Breast epithelium (tissue), 4 donors: ENCODE data around the gene ARF3. TPM values are rescaled to one million over a fixed set of nuclear protein-coding genes. Genes with fewer than 3 reads are reported as not detected.

Experiments used
- DNase-seq, 2 donors: peaks; one replicate each; pipeline ENCODE4 v3.0.0-alpha.2; 2019; ENCODE audit warnings: low spot score in 2 of 2
- H3K27ac ChIP-seq, 2 donors: fragments of 200-600 bp; sonication (generic) in 1 of 2; one replicate each; pipeline ENCODE4 v1.5.1; 2016 to 2019; ENCODE audit warnings: mild to moderate bottlenecking in 1 of 2
- H3K27me3 ChIP-seq, 2 donors: fragments of 200-600 bp; sonication (generic) in 1 of 2; one replicate each; pipeline versions ENCODE4 v1.5.1 to v1.6.0; 2017 to 2019; ENCODE audit warnings: control low read depth in 1 of 2, mild to moderate bottlenecking in 1 of 2
- H3K36me3 ChIP-seq: fragments of 200-600 bp; one replicate; pipeline ENCODE4 v1.5.1; 2019
- H3K4me1 ChIP-seq, 2 donors: fragments of 200-600 bp; sonication (generic); one replicate each; pipeline ENCODE4 v1.5.1; 2016 to 2019; ENCODE audit warnings: control low read depth in 1 of 2
- H3K4me3 ChIP-seq, 3 donors: fragments of 200-600 bp; sonication (generic); 1 replicate in 2 of 3; 2 replicates in 1 of 3; pipeline ENCODE4 v1.5.1; 2016 to 2019; ENCODE audit warnings: mild to moderate bottlenecking in 3 of 3, moderate library complexity in 2 of 3
- H3K9me3 ChIP-seq, 2 donors: fragments of 200-600 bp; sonication (generic) in 1 of 2; one replicate each; pipeline ENCODE4 v1.5.1; 2016 to 2019; ENCODE audit warnings: control low read depth in 1 of 2
- POLR2A ChIP-seq: fragments of 450-650 bp; IDR thresholded peaks from one replicate; pipeline ENCODE4 v1.6.1; 2016; ENCODE audit warnings: antibody characterized with exemption, mild to moderate bottlenecking, moderate library complexity
- POLR2AphosphoS5 ChIP-seq, 3 donors: sonication (generic); formaldehyde crosslinking; IDR thresholded peaks; one replicate each; pipeline ENCODE4 v1.6.1; 2017; ENCODE audit warnings: antibody characterized with exemption in 3 of 3
- intact Hi-C: fragments of 100-400 bp; cut with DNase I; formaldehyde crosslinking; loops from one replicate; pipeline ENCODE4 v1.15.1; 2023; ENCODE audit warnings: low total_unique reads
- total RNA-seq, 3 donors: library from RNA; depleted of rRNA; stranded (reverse); fragments of >200 nt; gene quantifications; one replicate each; pipeline ENCODE4 v1.1.0, GENCODE V29; 2016
- TF ChIP-seq, protein P1 (sequence below), 3 donors: fragments of 450-650 bp; IDR thresholded peaks; one replicate each; pipeline ENCODE4 v1.5.1; 2016 to 2017; ENCODE audit warnings: antibody characterized with exemption in 3 of 3, mild to moderate bottlenecking in 3 of 3, moderate library complexity in 3 of 3

The ARF3 gene
- total RNA-seq, 3 donors from 2014 or later, result 65.2 to 86.2 (median 75.2) TPM

- Histone ChIP-seq H3K27ac (no peak overlapping the region), H3K9me3 (no peaks in the 10 kb centered on the region), H3K4me3 (no peak overlapping the region), H3K4me1 (peaks cover 5 to 8% of the 10 kb centered on the region in 2 donors), H3K36me3 (no peaks in the 10 kb centered on the region), H3K27me3 (peaks cover 12 to 62% of the 10 kb centered on the region in 2 donors)
- DNase-seq, result no peak
- intact Hi-C loops, result no loop called here
- no peak for TF ChIP-seq POLR2AphosphoS5 (IDR thresholded peaks at IDR 0.05)
Observed at GRCh38 chr12:48972213-48972951, 15.1 kb upstream of the ARF3 start.

DNA sequence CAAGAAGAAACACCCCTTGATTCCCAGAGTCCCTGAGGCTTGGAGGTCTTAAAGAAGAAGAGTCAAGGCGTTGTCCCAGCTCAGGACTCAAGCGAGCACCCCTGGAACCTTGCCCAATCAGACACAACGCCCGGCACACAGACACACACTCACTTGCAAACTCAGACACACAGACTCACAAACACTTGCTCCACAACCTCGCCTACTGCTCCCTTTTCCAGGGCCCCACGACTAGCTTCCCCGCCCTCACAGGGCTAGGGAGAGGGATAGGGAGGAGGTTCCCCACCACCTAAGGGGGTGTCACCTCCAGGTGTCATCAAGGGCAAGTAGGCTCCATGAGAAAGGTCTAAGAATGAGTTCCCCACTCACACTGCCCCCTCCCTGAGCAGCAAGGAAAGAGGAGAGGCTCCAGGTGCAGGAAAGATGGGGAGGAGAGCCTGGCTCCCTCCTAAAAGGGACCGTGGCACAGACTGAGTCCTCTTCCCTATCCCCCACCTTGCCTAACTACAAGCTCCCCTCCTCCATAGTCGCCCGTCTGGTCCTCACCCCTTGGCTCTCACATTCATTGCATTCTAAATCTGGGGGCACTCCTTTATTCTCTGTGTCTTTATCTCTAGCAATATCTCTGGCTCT is 13.5 kb upstream of the ARF3 start:
- peak overlapping the region in 2 of 3 donors; percentile 25 to 65 for H3K4me3 ChIP-seq
- no peak for DNase-seq

GRCh38 chr12:48969833-48970701 is 12.8 kb upstream of the ARF3 start:
- Histone ChIP-seq H3K4me3 (peak overlapping the region in 2 of 3 donors; percentile 27 to 58), H3K27me3 (peaks cover 12 to 56% of the 10 kb centered on the region in 2 donors), H3K9me3 (no peaks in the 10 kb centered on the region), H3K4me1 (peaks cover 5 to 8% of the 10 kb centered on the region in 2 donors), H3K36me3 (no peaks in the 10 kb centered on the region), H3K27ac (no peak overlapping the region)
- TF ChIP-seq, protein P1, sequence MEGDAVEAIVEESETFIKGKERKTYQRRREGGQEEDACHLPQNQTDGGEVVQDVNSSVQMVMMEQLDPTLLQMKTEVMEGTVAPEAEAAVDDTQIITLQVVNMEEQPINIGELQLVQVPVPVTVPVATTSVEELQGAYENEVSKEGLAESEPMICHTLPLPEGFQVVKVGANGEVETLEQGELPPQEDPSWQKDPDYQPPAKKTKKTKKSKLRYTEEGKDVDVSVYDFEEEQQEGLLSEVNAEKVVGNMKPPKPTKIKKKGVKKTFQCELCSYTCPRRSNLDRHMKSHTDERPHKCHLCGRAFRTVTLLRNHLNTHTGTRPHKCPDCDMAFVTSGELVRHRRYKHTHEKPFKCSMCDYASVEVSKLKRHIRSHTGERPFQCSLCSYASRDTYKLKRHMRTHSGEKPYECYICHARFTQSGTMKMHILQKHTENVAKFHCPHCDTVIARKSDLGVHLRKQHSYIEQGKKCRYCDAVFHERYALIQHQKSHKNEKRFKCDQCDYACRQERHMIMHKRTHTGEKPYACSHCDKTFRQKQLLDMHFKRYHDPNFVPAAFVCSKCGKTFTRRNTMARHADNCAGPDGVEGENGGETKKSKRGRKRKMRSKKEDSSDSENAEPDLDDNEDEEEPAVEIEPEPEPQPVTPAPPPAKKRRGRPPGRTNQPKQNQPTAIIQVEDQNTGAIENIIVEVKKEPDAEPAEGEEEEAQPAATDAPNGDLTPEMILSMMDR (IDR thresholded peaks at IDR 0.05), result no peak
- TF ChIP-seq POLR2AphosphoS5 (IDR thresholded peaks at IDR 0.05) (no peak), POLR2A (no peak)
- intact Hi-C loops, result no loop called here
- DNase-seq, result no peak

More for the DNA sequence above, 13.5 kb upstream of the ARF3 start:
- H3K27ac ChIP-seq, result no peak overlapping the region
- TF ChIP-seq POLR2AphosphoS5 (IDR thresholded peaks at IDR 0.05) (no peak), POLR2A (no peak)
- TF ChIP-seq, protein P1 (IDR thresholded peaks at IDR 0.05), result no peak
- H3K36me3 ChIP-seq, result no peaks in the 10 kb centered on the region
- H3K27me3 ChIP-seq, result peaks cover 12 to 56% of the 10 kb centered on the region in 2 donors
- H3K9me3 ChIP-seq, result no peaks in the 10 kb centered on the region
- intact Hi-C loops, result no loop called here
- H3K4me1 ChIP-seq, result peaks cover 5 to 8% of the 10 kb centered on the region in 2 donors

DNA sequence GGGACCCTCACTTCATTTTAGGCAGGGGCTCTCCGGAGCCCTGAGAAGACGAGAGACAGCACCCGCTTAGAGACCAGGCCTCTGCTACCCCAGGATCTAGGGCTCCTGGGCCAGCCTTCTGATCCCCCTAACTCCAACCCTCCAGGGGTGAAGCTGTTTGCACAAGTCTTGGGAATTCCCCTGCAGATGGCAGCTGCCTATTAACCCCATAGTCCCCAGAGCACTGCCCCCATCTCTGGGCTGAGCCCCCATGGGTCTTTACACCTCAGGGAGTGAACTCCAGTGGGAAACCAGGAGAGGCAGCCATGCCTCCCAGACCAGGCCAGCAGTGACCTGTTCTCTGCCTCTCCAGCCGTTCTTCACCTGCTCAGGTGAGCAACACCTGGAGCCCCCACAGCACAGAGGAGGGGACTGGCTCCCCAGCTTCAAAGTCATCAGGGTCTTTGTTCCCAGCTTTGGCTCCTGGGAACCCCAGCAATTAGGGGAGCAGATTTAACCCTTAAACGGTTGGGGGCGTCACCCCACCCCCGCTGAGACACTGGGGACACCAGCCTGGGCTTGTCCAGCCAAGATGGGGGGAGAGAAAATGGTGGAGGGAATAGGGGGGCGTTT is 12.0 kb upstream of the ARF3 start:
- H3K4me1 ChIP-seq, result peaks cover 5 to 8% of the 10 kb centered on the region in 2 donors
- DNase-seq, result no peak
- no peaks in the 10 kb centered on the region for H3K36me3 ChIP-seq
- no peak overlapping the region for H3K27ac ChIP-seq
- H3K9me3 ChIP-seq, result no peaks in the 10 kb centered on the region
- TF ChIP-seq POLR2A (no peak), POLR2AphosphoS5 (IDR thresholded peaks at IDR 0.05) (no peak)
- TF ChIP-seq, protein P1 (IDR thresholded peaks at IDR 0.05), result no peak
- intact Hi-C loops, result no loop called here
- peaks cover 12 to 50% of the 10 kb centered on the region in 2 donors for H3K27me3 ChIP-seq
- H3K4me3 ChIP-seq, result peak overlapping the region in 2 of 3 donors; percentile 27 to 58

GRCh38 chr12:48968467-48968866 is 11.2 kb upstream of the ARF3 start:
- intact Hi-C loops, result no loop called here
- Histone ChIP-seq H3K36me3 (no peaks in the 10 kb centered on the region), H3K27ac (no peak overlapping the region), H3K4me1 (peaks cover 5 to 8% of the 10 kb centered on the region in 2 donors), H3K27me3 (peaks cover 12 to 42% of the 10 kb centered on the region in 2 donors), H3K4me3 (no peak overlapping the region), H3K9me3 (no peaks in the 10 kb centered on the region)
- no peak for DNase-seq
- TF ChIP-seq POLR2A (no peak), POLR2AphosphoS5 (IDR thresholded peaks at IDR 0.05) (no peak)
- TF ChIP-seq, protein P1 (IDR thresholded peaks at IDR 0.05), result no peak
